ENCODE measurements around the gene HCCS.

Gene HCCS

GRCh38 chrX:11124112-11124511 lies 13.0 kb downstream of the HCCS start:
- DNase-seq (ENCODE audit: low spot score), result no peak

GRCh38 chrX:11125060-11125459 lies 13.9 kb downstream of the HCCS start:
- no peak for DNase-seq (ENCODE audit: low spot score)

- DNase-seq (ENCODE audit: low spot score), result no peak
These were observed 18.5 kb downstream of the HCCS start for GRCh38 chrX:11129534-11130105.

GRCh38 chrX:11130136-11130535 lies 19.0 kb downstream of the HCCS start:
- no peak for DNase-seq (ENCODE audit: low spot score)

- no peak for DNase-seq (ENCODE audit: low spot score)
These were observed 20.0 kb downstream of the HCCS start for GRCh38 chrX:11131146-11131545.

- DNase-seq (ENCODE audit: low spot score), result peak; percentile 53
These were observed 24.5 kb downstream of the HCCS start for GRCh38 chrX:11135564-11136185.

- no peak for DNase-seq (ENCODE audit: low spot score)
These were observed 26.5 kb downstream of the HCCS start for GRCh38 chrX:11137543-11138139.

GRCh38 chrX:11138498-11139390 lies 27.6 kb downstream of the HCCS start:
- no peak for DNase-seq (ENCODE audit: low spot score)

- peak; percentile 62 for DNase-seq (ENCODE audit: low spot score)
These were observed 33.0 kb downstream of the HCCS start for GRCh38 chrX:11143931-11144678.

GRCh38 chrX:11146411-11146810 lies 35.3 kb downstream of the HCCS start:
- DNase-seq (ENCODE audit: low spot score), result no peak

- no peak for DNase-seq (ENCODE audit: low spot score)
These were observed 37.3 kb downstream of the HCCS start for GRCh38 chrX:11148401-11148800.

GRCh38 chrX:11151799-11152559 lies 40.8 kb downstream of the HCCS start:
- no peak for DNase-seq (ENCODE audit: low spot score)

- DNase-seq (ENCODE audit: low spot score), result no peak
These were observed 48.0 kb downstream of the HCCS start for GRCh38 chrX:11159149-11159548.

- DNase-seq (ENCODE audit: low spot score), result no peak
These were observed 53.3 kb downstream of the HCCS start for GRCh38 chrX:11164433-11164832.

GRCh38 chrX:11171956-11172355 lies 60.8 kb downstream of the HCCS start:
- DNase-seq (ENCODE audit: low spot score), result no peak

GRCh38 chrX:11172415-11172814 lies 61.3 kb downstream of the HCCS start:
- DNase-seq (ENCODE audit: low spot score), result no peak
